Activated CD8-positive, alpha-beta memory T cell treated with anti-CD3 and anti-CD28 coated beads, Interleukin-2, amount 10 ng/mL, durations not matched to agents 7 days and 5 days (primary cell): ENCODE results near the gene SNIP1. TPM values are rescaled to one million over a fixed set of nuclear protein-coding genes. Genes with fewer than 3 reads are reported as not detected.
"Not testable (repeated sequence)": the region's sequence is repeated elsewhere in the genome, so short reads cannot be mapped to it uniquely, and the experiment has no call there.

Source experiments
- ATAC-seq: fragments of 150-1000 bp; cut with Tn5 transposase; one replicate; pipeline ENCODE4 v1.10.0; 2021; ENCODE audit warnings: moderate library complexity
- CTCF ChIA-PET: fragments of 350-600 bp; sonication (Branson Sonifier 250); formaldehyde crosslinking; loops from one replicate; lab custom pipeline; 2021; ENCODE audit warnings: antibody characterized with exemption; lab: Charles Lee
- DNase-seq: peaks from one replicate; pipeline ENCODE4 v3.0.0-alpha.2; 2020
- H3K27ac Mint-ChIP-seq: one replicate; pipeline ENCODE4 v1.8.0; 2021; ENCODE audit warnings: mild to moderate bottlenecking, mixed read lengths
- H3K27me3 Mint-ChIP-seq: one replicate; pipeline ENCODE4 v1.8.0; 2021; ENCODE audit warnings: mixed read lengths
- H3K36me3 Mint-ChIP-seq: one replicate; pipeline ENCODE4 v1.8.0; 2021; ENCODE audit warnings: mild to moderate bottlenecking, mixed read lengths
- H3K4me1 Mint-ChIP-seq: one replicate; pipeline ENCODE4 v1.8.0; 2021; ENCODE audit warnings: mixed read lengths
- H3K4me3 Mint-ChIP-seq: one replicate; pipeline ENCODE4 v1.8.0; 2021; ENCODE audit warnings: mild to moderate bottlenecking, moderate library complexity, mixed read lengths
- H3K9me3 Mint-ChIP-seq: one replicate; pipeline ENCODE4 v1.8.0; 2022; ENCODE audit warnings: low read depth, mixed read lengths
- total RNA-seq, 2 experiments: library from RNA; stranded (reverse); gene quantifications; one replicate each; pipeline ENCODE4 v1.2.3, GENCODE V29; 2021

SNIP1 gene
- total RNA-seq, 2 experiments from 2014 or later = 28.4 to 29.4 TPM

GRCh38 chr1:37549341-37549740, 4.8 kb downstream of the SNIP1 start:
- Mint-ChIP-seq H3K27me3 (no peaks in the 10 kb centered on the region), H3K4me3 (no peak overlapping the region), H3K36me3 (peaks cover 56% of the 10 kb centered on the region), H3K4me1 (peaks cover 44% of the 10 kb centered on the region), H3K9me3 (no peaks in the 10 kb centered on the region), H3K27ac (peak overlapping the region; percentile 76)
- CTCF ChIA-PET = interaction anchor here (1.2 to 1.3 kb wide), 2 partner anchors 34 to 71 kb away, joined by 3 to 5 read pairs; partner anchors contain the start of gene MEAF6
- ATAC-seq (no peak), DNase-seq (no peak)

GRCh38 chr1:37545019-37545418, 9.1 kb downstream of the SNIP1 start:
- DNase-seq (no peak), ATAC-seq (no peak)
- Mint-ChIP-seq H3K4me3 (no peak overlapping the region), H3K4me1 (peaks cover 11% of the 10 kb centered on the region), H3K36me3 (peaks cover 50% of the 10 kb centered on the region), H3K27ac (no peak overlapping the region), H3K27me3 (no peaks in the 10 kb centered on the region), H3K9me3 (no peaks in the 10 kb centered on the region)
- CTCF ChIA-PET = no interaction called here

GRCh38 chr1:37544530-37544929, 9.6 kb downstream of the SNIP1 start:
- Mint-ChIP-seq H3K9me3 (no peaks in the 10 kb centered on the region), H3K27ac (no peak overlapping the region), H3K4me3 (no peak overlapping the region), H3K36me3 (peaks cover 48% of the 10 kb centered on the region), H3K4me1 (peaks cover 6% of the 10 kb centered on the region), H3K27me3 (no peaks in the 10 kb centered on the region)
- DNase-seq = no peak
- no peak for ATAC-seq
- CTCF ChIA-PET = no interaction called here

- Mint-ChIP-seq H3K27ac (no peak overlapping the region), H3K9me3 (no peaks in the 10 kb centered on the region), H3K27me3 (no peaks in the 10 kb centered on the region), H3K4me1 (peaks cover 15% of the 10 kb centered on the region), H3K36me3 (peaks cover 60% of the 10 kb centered on the region), H3K4me3 (no peak overlapping the region)
- CTCF ChIA-PET = no interaction called here
- no peak for ATAC-seq
- no peak for DNase-seq
Observed at GRCh38 chr1:37540036-37540785, 13.9 kb downstream of the SNIP1 start.

- DNase-seq = not testable (repeated sequence)
Observed at GRCh38 chr1:37539154-37539553, 14.9 kb downstream of the SNIP1 start.

DNA sequence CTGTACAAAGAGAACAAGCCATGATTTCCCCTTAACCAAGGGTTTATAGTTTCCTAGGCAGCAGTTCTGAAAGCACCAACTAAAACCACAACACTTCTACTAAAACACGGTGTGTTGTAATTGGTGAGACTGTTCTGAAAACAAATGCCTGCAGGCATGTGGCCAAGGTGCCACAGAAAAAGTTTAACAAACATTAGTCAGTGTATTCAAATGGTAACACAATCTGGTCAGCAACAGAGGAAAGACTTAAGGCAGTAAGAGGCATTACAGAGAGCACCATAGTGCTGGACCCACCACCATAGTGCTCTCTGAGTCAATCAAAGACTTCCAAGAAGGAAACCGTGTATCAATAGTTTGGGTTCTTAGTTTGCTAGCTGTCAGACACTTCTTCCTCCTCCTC, 16.7 kb downstream of the SNIP1 start:
- no peaks in the 10 kb centered on the region for H3K27me3 Mint-ChIP-seq
- no peaks in the 10 kb centered on the region for H3K9me3 Mint-ChIP-seq
- peaks cover 61% of the 10 kb centered on the region for H3K36me3 Mint-ChIP-seq
- peak overlapping the region; percentile 37 for H3K27ac Mint-ChIP-seq
- CTCF ChIA-PET = interaction anchor here (0.8 to 1.7 kb wide), 4 partner anchors 23 to 153 kb away, joined by 3 to 5 read pairs (median 4); partner anchors contain the start of gene MEAF6
- H3K4me1 Mint-ChIP-seq = peaks cover 15% of the 10 kb centered on the region
- ATAC-seq (peak; percentile 64), DNase-seq (no peak)
- H3K4me3 Mint-ChIP-seq = no peak overlapping the region

More at GRCh38 chr1:37539154-37539553, 14.9 kb downstream of the SNIP1 start:
- CTCF ChIA-PET, ATAC-seq, H3K27ac Mint-ChIP-seq, H3K27me3 Mint-ChIP-seq, H3K4me3 Mint-ChIP-seq, H3K9me3 Mint-ChIP-seq: not testable (repeated sequence)
- peaks cover 15% of the 10 kb centered on the region for H3K4me1 Mint-ChIP-seq
- peaks cover 58% of the 10 kb centered on the region for H3K36me3 Mint-ChIP-seq

GRCh38 chr1:37533317-37534093, 20.6 kb downstream of the SNIP1 start:
- H3K27me3 Mint-ChIP-seq = no peaks in the 10 kb centered on the region

GRCh38 chr1:37532418-37533156, 21.5 kb downstream of the SNIP1 start:
- not testable (repeated sequence) for H3K27ac Mint-ChIP-seq, H3K27me3 Mint-ChIP-seq, DNase-seq, ATAC-seq, H3K9me3 Mint-ChIP-seq, H3K4me3 Mint-ChIP-seq
- Mint-ChIP-seq H3K4me1 (peaks cover 10% of the 10 kb centered on the region), H3K36me3 (peaks cover 31% of the 10 kb centered on the region)
- CTCF ChIA-PET = interaction anchor here (0.7 to 1.9 kb wide), 2 partner anchors 13 to 15 kb away, joined by 3 to 4 read pairs; no protein-coding TSS in a partner anchor

More at GRCh38 chr1:37533317-37534093, 20.6 kb downstream of the SNIP1 start:
- Mint-ChIP-seq H3K9me3 (no peaks in the 10 kb centered on the region), H3K27ac (no peak overlapping the region), H3K4me1 (peaks cover 15% of the 10 kb centered on the region), H3K36me3 (peaks cover 39% of the 10 kb centered on the region), H3K4me3 (no peak overlapping the region)
- CTCF ChIA-PET = interaction anchor here (1.1 kb wide), 1 partner anchor 38 kb away, joined by 3 read pairs; no protein-coding TSS in a partner anchor
- DNase-seq = no peak
- no peak for ATAC-seq

- H3K4me3 Mint-ChIP-seq, ATAC-seq, H3K9me3 Mint-ChIP-seq, H3K4me1 Mint-ChIP-seq, H3K27me3 Mint-ChIP-seq, H3K27ac Mint-ChIP-seq, DNase-seq: not testable (repeated sequence)
- H3K36me3 Mint-ChIP-seq = peaks cover 12% of the 10 kb centered on the region
- CTCF ChIA-PET = interaction anchor here (1.0 kb wide), 1 partner anchor 16 kb away, joined by 3 read pairs; no protein-coding TSS in a partner anchor
Observed at GRCh38 chr1:37529888-37530287, 24.2 kb downstream of the SNIP1 start.

- CTCF ChIA-PET = interaction anchor here (1.1 to 1.6 kb wide), 3 partner anchors 12 to 32 kb away, joined by 4 read pairs; no protein-coding TSS in a partner anchor
- Mint-ChIP-seq H3K9me3 (peaks cover 7% of the 10 kb centered on the region), H3K4me1 (peaks cover 31% of the 10 kb centered on the region), H3K27ac (peak overlapping the region; percentile 94), H3K36me3 (peaks cover 25% of the 10 kb centered on the region), H3K4me3 (peak overlapping the region; percentile 82), H3K27me3 (no peaks in the 10 kb centered on the region)
- DNase-seq = peak; percentile 43
- peak; percentile 9 for ATAC-seq
Observed at GRCh38 chr1:37519613-37520012, 34.5 kb downstream of the SNIP1 start.

- Mint-ChIP-seq H3K4me3 (peak overlapping the region; percentile 82), H3K36me3 (peaks cover 25% of the 10 kb centered on the region), H3K27ac (peak overlapping the region; percentile 94), H3K4me1 (peaks cover 31% of the 10 kb centered on the region)
- DNase-seq = peak; percentile 82
- CTCF ChIA-PET = interaction anchor here (1.1 to 1.6 kb wide), 2 partner anchors 13 to 31 kb away, joined by 4 read pairs; no protein-coding TSS in a partner anchor
- not testable (repeated sequence) for H3K9me3 Mint-ChIP-seq, ATAC-seq, H3K27me3 Mint-ChIP-seq
Observed at GRCh38 chr1:37518929-37519328, 35.2 kb downstream of the SNIP1 start.

- not testable (repeated sequence) for H3K27ac Mint-ChIP-seq, H3K4me3 Mint-ChIP-seq
- peaks cover 26% of the 10 kb centered on the region for H3K36me3 Mint-ChIP-seq
Observed at GRCh38 chr1:37518241-37518640, 35.9 kb downstream of the SNIP1 start.

More at GRCh38 chr1:37518241-37518640, 35.9 kb downstream of the SNIP1 start:
- CTCF ChIA-PET = interaction anchor here (0.9 to 1.0 kb wide), 2 partner anchors 9 to 64 kb away, joined by 3 to 5 read pairs; no protein-coding TSS in a partner anchor
- H3K4me1 Mint-ChIP-seq = peaks cover 35% of the 10 kb centered on the region
- H3K9me3 Mint-ChIP-seq, DNase-seq, ATAC-seq, H3K27me3 Mint-ChIP-seq: not testable (repeated sequence)
